ENCODE measurements around the gene AFAP1. TPM values are rescaled to one million over a fixed set of nuclear protein-coding genes. Genes with fewer than 3 reads are reported as not detected.

The AFAP1 gene
- total RNA-seq, 1 experiment from 2014 or later: 94.7 TPM

- intact Hi-C loops (cut with micrococcal nuclease; ENCODE audit: unreplicated experiment): no loop called here
- Histone ChIP-seq H3K27ac (ENCODE audit: low read length) (no peak overlapping the region), H3K9me3 (ENCODE audit: control insufficient read depth, insufficient read depth, low read depth, low read length) (no peaks in the 10 kb centered on the region), H3K4me3 (ENCODE audit: low read depth in 2 of 2, low read length in 2 of 2) (no peak overlapping the region), H3K36me3 (ENCODE audit: control insufficient read depth, insufficient read depth, low read length) (peaks cover 36% of the 10 kb centered on the region), H3K27me3 (ENCODE audit: control insufficient read depth, insufficient read depth, low read length) (no peaks in the 10 kb centered on the region), H3K4me1 (ENCODE audit: control insufficient read depth, insufficient read depth, low read length) (peaks cover 7% of the 10 kb centered on the region)
- no peak for ATAC-seq
- in situ Hi-C loops (cut with HindIII; ENCODE audit: low pct_unique_long_range_greater_than_20kb, low sequenced_read_pairs): no loop called here
- no peak for DNase-seq (ENCODE audit: low read depth, low spot score)
- POLR2A ChIA-PET: no interaction called here
- no peak for TF ChIP-seq REST (IDR thresholded peaks at IDR 0.05; ENCODE audit: insufficient read depth in 1 of 2, low read depth in 2 of 2, low read length in 1 of 2)
- TF ChIP-seq POLR2AphosphoS5 (IDR thresholded peaks at IDR 0.05; ENCODE audit: low read depth, low read length): no peak
- no peak for TF ChIP-seq CTCF (IDR thresholded peaks at IDR 0.05)
- TF ChIP-seq SIN3A (IDR thresholded peaks at IDR 0.05; ENCODE audit: borderline replicate concordance, insufficient read depth, low read depth, low read length): no peak
- TF ChIP-seq TCF7L2 (IDR thresholded peaks at IDR 0.05; ENCODE audit: low read depth, low read length): no peak
- CTCF ChIA-PET: no interaction called here
- BruUV-seq (replicated peaks): no TSS peak
Measured at GRCh38 chr4:7793186-7793585, 146.5 kb downstream of the AFAP1 start.

- CTCF ChIA-PET: no interaction called here
- no peak overlapping the region for H3K27ac ChIP-seq (ENCODE audit: low read length)
- in situ Hi-C loops (cut with HindIII; ENCODE audit: low pct_unique_long_range_greater_than_20kb, low sequenced_read_pairs): no loop called here
- DNase-seq (ENCODE audit: low read depth, low spot score) (no peak), ATAC-seq (no peak)
- no peaks in the 10 kb centered on the region for H3K27me3 ChIP-seq (ENCODE audit: control insufficient read depth, insufficient read depth, low read length)
- H3K4me3 ChIP-seq (ENCODE audit: low read depth in 2 of 2, low read length in 2 of 2): no peak overlapping the region
- H3K36me3 ChIP-seq (ENCODE audit: control insufficient read depth, insufficient read depth, low read length): peaks cover 35% of the 10 kb centered on the region
- POLR2A ChIA-PET: no interaction called here
- H3K9me3 ChIP-seq (ENCODE audit: control insufficient read depth, insufficient read depth, low read depth, low read length): no peaks in the 10 kb centered on the region
- TF ChIP-seq REST (IDR thresholded peaks at IDR 0.05; ENCODE audit: insufficient read depth in 1 of 2, low read depth in 2 of 2, low read length in 1 of 2) (no peak), SIN3A (IDR thresholded peaks at IDR 0.05; ENCODE audit: borderline replicate concordance, insufficient read depth, low read depth, low read length) (no peak)
- intact Hi-C loops (cut with micrococcal nuclease; ENCODE audit: unreplicated experiment): no loop called here
- TSS peak; percentile 4 for BruUV-seq (replicated peaks)
- H3K4me1 ChIP-seq (ENCODE audit: control insufficient read depth, insufficient read depth, low read length): peaks cover 7% of the 10 kb centered on the region
Measured at GRCh38 chr4:7792616-7793015, 147.0 kb downstream of the AFAP1 start.
